Keratinocyte (primary cell): ENCODE results near the gene TMEM69. TPM values are rescaled to one million over a fixed set of nuclear protein-coding genes. Genes with fewer than 3 reads are reported as not detected.
A peak's percentile ranks its signal among the peaks of the same experiment; 100 is the strongest.

Source experiments
- DNase-seq: peaks from one replicate; pipeline ENCODE4 v3.0.0-alpha.2; 2011; ENCODE audit warnings: low read depth, missing footprints, low spot score
- FAIRE-seq: peaks from 2 replicates; lab custom pipeline; 2011; peaks lifted over from hg19 to GRCh38; lab: Jason Lieb, UNC
- H2AFZ ChIP-seq: 2 replicates; pipeline ENCODE4 v1.6.0; 2012; ENCODE audit warnings: low read length, control low read depth, inconsistent platforms; ENCODE audit not compliant: control insufficient read depth
- H3K27ac ChIP-seq: 2 replicates; pipeline ENCODE4 v1.5.1; 2011; ENCODE audit warnings: low read length; ENCODE audit not compliant: control insufficient read depth, insufficient read depth
- H3K27me3 ChIP-seq: 3 replicates; pipeline ENCODE4 v1.6.0; 2011; ENCODE audit warnings: low read length; ENCODE audit not compliant: control insufficient read depth, insufficient read depth; ENCODE audit errors: extremely low read depth
- H3K36me3 ChIP-seq, 2 experiments: 2 replicates in 1 of 2; 3 replicates in 1 of 2; pipeline ENCODE4 v1.5.1; 2011; ENCODE audit warnings: low read length in 2 of 2, mild to moderate bottlenecking in 1 of 2; ENCODE audit not compliant: control insufficient read depth in 2 of 2, insufficient read depth in 2 of 2; ENCODE audit errors: extremely low read depth in 1 of 2
- H3K4me1 ChIP-seq: 3 replicates; pipeline ENCODE4 v1.5.1; 2011; ENCODE audit warnings: low read length; ENCODE audit not compliant: control insufficient read depth, insufficient read depth; ENCODE audit errors: extremely low read depth
- H3K4me2 ChIP-seq: 3 replicates; pipeline ENCODE4 v1.6.0; 2011; ENCODE audit warnings: low read depth, low read length; ENCODE audit not compliant: control insufficient read depth, insufficient read depth; ENCODE audit errors: extremely low read depth
- H3K4me3 ChIP-seq, 3 experiments: fragments of 200-600 bp in 1 of 3; sonication (generic) in 1 of 3; 2 replicates in 2 of 3; 3 replicates in 1 of 3; pipeline ENCODE4 v1.5.1; 2011 to 2016; ENCODE audit warnings: low read length in 3 of 3, mild to moderate bottlenecking in 3 of 3, control low read depth in 2 of 3, inconsistent platforms in 1 of 3, low read depth in 1 of 3, mixed read lengths in 1 of 3, mixed run types in 1 of 3, moderate library complexity in 1 of 3; ENCODE audit not compliant: control insufficient read depth in 2 of 3, insufficient read depth in 2 of 3; ENCODE audit errors: extremely low read depth in 1 of 3
- H3K79me2 ChIP-seq: 2 replicates; pipeline ENCODE4 v1.6.0; 2012; ENCODE audit warnings: low read length; ENCODE audit not compliant: control insufficient read depth, insufficient read depth
- H3K9ac ChIP-seq: 3 replicates; pipeline ENCODE4 v1.6.0; 2011; ENCODE audit warnings: low read length; ENCODE audit not compliant: control insufficient read depth, insufficient read depth; ENCODE audit errors: extremely low read depth
- H3K9me1 ChIP-seq: 3 replicates; pipeline ENCODE4 v1.6.0; 2011; ENCODE audit warnings: low read length; ENCODE audit not compliant: control insufficient read depth, insufficient read depth; ENCODE audit errors: extremely low read depth
- H3K9me3 ChIP-seq: 2 replicates; pipeline ENCODE4 v1.5.1; 2012; ENCODE audit warnings: low read depth, low read length; ENCODE audit not compliant: control insufficient read depth
- H4K20me1 ChIP-seq: 3 replicates; pipeline ENCODE4 v1.6.0; 2011; ENCODE audit warnings: low read length; ENCODE audit not compliant: control insufficient read depth, insufficient read depth; ENCODE audit errors: extremely low read depth
- EZH2 ChIP-seq: IDR thresholded peaks from one replicate; pipeline ENCODE4 v1.6.1; 2012; ENCODE audit warnings: inconsistent platforms, mild to moderate bottlenecking, low read length, moderate library complexity
- dilution Hi-C: fragments of 300-500 bp; cut with MboI; formaldehyde crosslinking; loops from one replicate; pipeline ENCODE4 v1.7.0; 2020; ENCODE audit warnings: low sequenced_read_pairs; ENCODE audit not compliant: extremely low pct_ligation_motif_present
- polyA plus RNA-seq, 5 experiments: library from polyadenylated mRNA; depleted of rRNA in 3 of 5; stranded (reverse) in 3 of 5; stranded (forward) in 1 of 5; unstranded in 1 of 5; fragments of >200 nt; gene quantifications; 1 replicate in 1 of 5; 2 replicates in 3 of 5; 3 replicates in 1 of 5; pipeline versions ENCODE4 v1.2.1 to v1.2.3, GENCODE V29; 2011 to 2012; ENCODE audit warnings: missing spikeins in 2 of 5, low read depth in 1 of 5, low replicate concordance in 1 of 5
- TF ChIP-seq, protein P1 (sequence below), 3 experiments: IDR thresholded peaks in 1 of 3; conservative IDR thresholded peaks in 1 of 3; optimal IDR thresholded peaks in 1 of 3; 2 replicates in 2 of 3; 3 replicates in 1 of 3; pipeline versions ENCODE3 to v1.5.1; 2011; ENCODE audit warnings: low read length in 3 of 3, mild to moderate bottlenecking in 3 of 3, moderate library complexity in 2 of 3, control low read depth in 1 of 3, inconsistent platforms in 1 of 3; ENCODE audit not compliant: insufficient read depth in 2 of 3; ENCODE audit errors: extremely low read depth in 1 of 3

Gene TMEM69
- polyA plus RNA-seq, 1 donor (not counting 4 experiments of a cell fraction or from before 2014, with no cell fraction given) = 110 TPM

DNA sequence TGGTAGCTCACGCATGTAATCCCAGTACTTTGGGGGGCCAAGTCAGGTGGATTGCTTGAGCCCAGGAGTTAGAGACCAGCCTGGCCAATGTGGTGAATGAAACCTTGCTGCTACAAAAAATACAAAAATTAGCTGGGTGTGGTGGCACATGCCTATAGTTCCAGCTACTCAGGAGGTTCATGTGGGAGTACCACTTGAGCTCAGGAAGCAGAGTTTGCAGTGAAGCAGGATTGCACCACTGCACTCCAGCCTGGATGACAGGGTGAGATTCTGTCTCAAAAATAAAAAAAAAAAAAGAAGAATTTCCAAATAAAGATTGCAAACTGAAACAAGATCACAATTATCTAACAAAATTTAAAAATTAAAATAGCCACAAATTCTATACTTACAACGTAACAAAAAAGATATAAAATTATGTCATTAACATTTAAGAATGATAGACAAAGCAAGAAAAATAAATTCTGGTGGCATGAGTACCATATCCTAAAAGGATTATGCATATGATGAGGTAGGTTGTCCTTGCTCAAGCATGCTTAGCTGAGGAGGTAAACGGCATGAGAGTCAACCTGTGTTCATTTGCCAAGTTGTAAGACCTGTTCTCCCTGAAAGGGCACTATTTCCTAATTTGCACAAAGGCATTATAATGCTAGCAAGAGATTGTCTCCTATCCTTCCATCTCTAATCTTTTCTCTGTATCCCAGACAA is 42.2 kb downstream of the TMEM69 start:
- no peaks in the 10 kb centered on the region for H3K36me3 ChIP-seq
- no peak overlapping the region for H3K27ac ChIP-seq
- no peaks in the 10 kb centered on the region for H3K9me1 ChIP-seq
- no peak for TF ChIP-seq EZH2
- TF ChIP-seq, protein P1, sequence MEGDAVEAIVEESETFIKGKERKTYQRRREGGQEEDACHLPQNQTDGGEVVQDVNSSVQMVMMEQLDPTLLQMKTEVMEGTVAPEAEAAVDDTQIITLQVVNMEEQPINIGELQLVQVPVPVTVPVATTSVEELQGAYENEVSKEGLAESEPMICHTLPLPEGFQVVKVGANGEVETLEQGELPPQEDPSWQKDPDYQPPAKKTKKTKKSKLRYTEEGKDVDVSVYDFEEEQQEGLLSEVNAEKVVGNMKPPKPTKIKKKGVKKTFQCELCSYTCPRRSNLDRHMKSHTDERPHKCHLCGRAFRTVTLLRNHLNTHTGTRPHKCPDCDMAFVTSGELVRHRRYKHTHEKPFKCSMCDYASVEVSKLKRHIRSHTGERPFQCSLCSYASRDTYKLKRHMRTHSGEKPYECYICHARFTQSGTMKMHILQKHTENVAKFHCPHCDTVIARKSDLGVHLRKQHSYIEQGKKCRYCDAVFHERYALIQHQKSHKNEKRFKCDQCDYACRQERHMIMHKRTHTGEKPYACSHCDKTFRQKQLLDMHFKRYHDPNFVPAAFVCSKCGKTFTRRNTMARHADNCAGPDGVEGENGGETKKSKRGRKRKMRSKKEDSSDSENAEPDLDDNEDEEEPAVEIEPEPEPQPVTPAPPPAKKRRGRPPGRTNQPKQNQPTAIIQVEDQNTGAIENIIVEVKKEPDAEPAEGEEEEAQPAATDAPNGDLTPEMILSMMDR (optimal IDR thresholded peaks at IDR 0.05 in 1 of 3, IDR thresholded peaks at IDR 0.05 in 1 of 3, conservative IDR thresholded peaks at IDR 0.05 in 1 of 3; ENCODE audit: extremely low read depth in 1 of 3, insufficient read depth in 2 of 3, low read length in 3 of 3) = no peak
- peaks cover 5% of the 10 kb centered on the region for H3K4me1 ChIP-seq
- H3K9me3 ChIP-seq = no peaks in the 10 kb centered on the region
- H3K79me2 ChIP-seq = no peaks in the 10 kb centered on the region
- DNase-seq (no peak), FAIRE-seq (peak; percentile 71)
- dilution Hi-C loops = no loop called here
- H4K20me1 ChIP-seq = no peaks in the 10 kb centered on the region
- no peak overlapping the region for H3K4me2 ChIP-seq
- H3K9ac ChIP-seq = no peak overlapping the region
- no peaks in the 10 kb centered on the region for H3K27me3 ChIP-seq
- no peak overlapping the region for H3K4me3 ChIP-seq
- no peak overlapping the region for H2AFZ ChIP-seq

DNA sequence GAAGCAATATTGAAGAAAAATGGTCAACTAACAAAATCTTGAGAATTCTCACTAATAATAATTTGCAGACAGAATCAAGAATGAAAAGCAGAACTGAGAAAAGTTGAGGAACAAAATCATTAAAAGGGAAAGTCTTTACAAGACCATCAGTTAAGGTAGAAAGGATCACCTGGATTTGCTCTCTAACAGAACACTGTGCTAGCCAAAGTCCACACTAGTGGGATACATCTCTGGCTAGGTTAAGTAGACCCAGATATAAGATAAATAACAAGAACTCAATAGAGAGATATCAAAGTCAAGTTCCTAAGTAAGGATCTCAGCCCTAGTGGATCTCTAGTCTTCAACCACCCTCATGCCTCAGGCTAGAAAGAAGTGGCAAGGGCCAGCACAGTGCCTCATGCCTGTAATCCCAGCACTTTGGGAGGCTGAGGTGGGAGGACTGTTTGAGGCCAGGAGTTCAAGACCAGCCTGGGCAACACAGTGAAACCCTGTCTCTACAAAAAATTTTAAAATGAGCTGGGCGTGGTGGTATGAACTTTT is 42.9 kb downstream of the TMEM69 start:
- H2AFZ ChIP-seq = no peak overlapping the region
- no peaks in the 10 kb centered on the region for H3K27me3 ChIP-seq
- no peak for DNase-seq
- FAIRE-seq = no peak
- no peaks in the 10 kb centered on the region for H4K20me1 ChIP-seq
- H3K36me3 ChIP-seq = no peaks in the 10 kb centered on the region
- H3K4me1 ChIP-seq = peaks cover 5% of the 10 kb centered on the region
- dilution Hi-C loops = no loop called here
- H3K27ac ChIP-seq = no peak overlapping the region
- no peak overlapping the region for H3K4me2 ChIP-seq
- no peaks in the 10 kb centered on the region for H3K79me2 ChIP-seq
- TF ChIP-seq, protein P1 (optimal IDR thresholded peaks at IDR 0.05 in 1 of 3, IDR thresholded peaks at IDR 0.05 in 1 of 3, conservative IDR thresholded peaks at IDR 0.05 in 1 of 3; ENCODE audit: extremely low read depth in 1 of 3, insufficient read depth in 2 of 3, low read length in 3 of 3) = no peak
- no peak for TF ChIP-seq EZH2
- H3K4me3 ChIP-seq = no peak overlapping the region
- H3K9me1 ChIP-seq = no peaks in the 10 kb centered on the region
- no peak overlapping the region for H3K9ac ChIP-seq
- no peaks in the 10 kb centered on the region for H3K9me3 ChIP-seq
